K562 (cell line): ENCODE measurements around the gene COL15A1. TPM values are rescaled to one million over a fixed set of nuclear protein-coding genes. Genes with fewer than 3 reads are reported as not detected.

Source experiments
- CBX2 ChIP-seq: fragments of 200-600 bp; sonication (generic); IDR thresholded peaks from one replicate; pipeline ENCODE4 v1.6.1; 2012; ENCODE audit warnings: mild to moderate bottlenecking, low read length, inconsistent platforms; ENCODE audit not compliant: insufficient read depth, poor library complexity, severe bottlenecking
- ELF2 ChIP-seq: fragments of 250-450 bp; sonication (Bioruptor Pico); IDR thresholded peaks from 2 replicates; pipeline ENCODE4 v1.5.0; 2021; ENCODE audit warnings: mild to moderate bottlenecking
- FOXK1 ChIP-seq: sonication (generic); formaldehyde crosslinking; IDR thresholded peaks from 2 replicates; pipeline ENCODE4 v1.8.0; 2022; ENCODE audit warnings: missing genetic modification reagents, mild to moderate bottlenecking, borderline replicate concordance
- FOXM1 ChIP-seq, 2 experiments: fragments of 450-650 bp in 1 of 2; sonication (generic) in 1 of 2; formaldehyde crosslinking in 1 of 2; IDR thresholded peaks; 2 replicates each; pipeline versions ENCODE4 v1.6.1 to v1.9.0; 2017 to 2022; ENCODE audit warnings: low read depth in 2 of 2, mild to moderate bottlenecking in 2 of 2, missing genetic modification reagents in 1 of 2, moderate library complexity in 1 of 2
- MEF2A ChIP-seq: IDR thresholded peaks from 2 replicates; pipeline ENCODE4 v1.6.1; 2011; ENCODE audit warnings: low read depth, mild to moderate bottlenecking, low read length, moderate library complexity; ENCODE audit not compliant: control insufficient read depth
- PRMT5 ChIP-seq: sonication (generic); formaldehyde crosslinking; IDR thresholded peaks from 2 replicates; pipeline ENCODE4 v1.5.0; 2020; ENCODE audit warnings: missing genetic modification reagents
- PURB ChIP-seq: sonication (generic); formaldehyde crosslinking; IDR thresholded peaks from 2 replicates; pipeline ENCODE4 v1.9.0; 2021; ENCODE audit warnings: low read depth, mild to moderate bottlenecking, missing genetic modification reagents
- RBM17 ChIP-seq: fragments of 200-400 bp; formaldehyde crosslinking; IDR thresholded peaks from 2 replicates; pipeline ENCODE4 v1.6.1; 2017; ENCODE audit warnings: low read depth, mild to moderate bottlenecking, low read length, borderline replicate concordance
- SIX5 ChIP-seq, 2 experiments: IDR thresholded peaks; 2 replicates each; pipeline ENCODE4 v1.6.1; 2011; ENCODE audit warnings: low read length in 2 of 2, borderline replicate concordance in 1 of 2, low read depth in 1 of 2, mild to moderate bottlenecking in 1 of 2, moderate library complexity in 1 of 2; ENCODE audit not compliant: insufficient read depth in 1 of 2
- SMARCA4 ChIP-seq: fragments of 450-650 bp; IDR thresholded peaks from 2 replicates; pipeline ENCODE4 v1.6.1; 2016
- U2AF2 ChIP-seq: fragments of 200-400 bp; formaldehyde crosslinking; optimal IDR thresholded peaks from 2 replicates; pipeline ENCODE3; 2017; ENCODE audit warnings: low read depth, mild to moderate bottlenecking, low read length
- ZNF143 ChIP-seq: sonication (generic); formaldehyde crosslinking; IDR thresholded peaks from 2 replicates; pipeline ENCODE4 v1.9.0; 2022; ENCODE audit warnings: mild to moderate bottlenecking, missing genetic modification reagents
- ZNF766 ChIP-seq: fragments of 200-800 bp; sonication (Bioruptor generic); conservative IDR thresholded peaks from 2 replicates; pipeline ENCODE4 v1.6.1; 2016; ENCODE audit warnings: missing genetic modification characterization, missing compliant biosample characterization
- polyA plus RNA-seq, 8 experiments: library from polyadenylated mRNA; depleted of rRNA in 4 of 8; stranded (reverse) in 5 of 8; unstranded in 3 of 8; fragments of >200 nt; fragmentation: Nextera tagmentation in 2 of 8; fragmentation: Illumina TruSeq in 1 of 8; extraction: Ambion mirVana in 2 of 8; extraction: Trizol in 1 of 8; gene quantifications; 2 replicates each; pipeline versions ENCODE4 v1.2.1 to v1.2.3, GENCODE V29; 2011 to 2014; ENCODE audit warnings: inconsistent platforms in 1 of 8, missing spikeins in 1 of 8
- total RNA-seq, 7 experiments: library from RNA; depleted of rRNA in 6 of 7; stranded (reverse); fragments of >200 nt in 6 of 7; fragmentation: Illumina TruSeq in 2 of 7; extraction: Trizol in 2 of 7; gene quantifications; 2 replicates each; pipeline versions ENCODE4 v1.2.1 to v1.2.3, GENCODE V29; 2011 to 2021; ENCODE audit warnings: low replicate concordance in 1 of 7
- TF ChIP-seq, protein P1 (sequence below): sonication (generic); formaldehyde crosslinking; IDR thresholded peaks from 2 replicates; pipeline ENCODE4 v1.8.1; 2023; ENCODE audit warnings: mild to moderate bottlenecking, missing genetic modification reagents
- TF ChIP-seq, protein P2 (sequence below): fragments of 450-650 bp; IDR thresholded peaks from 2 replicates; pipeline ENCODE4 v1.6.1; 2016; ENCODE audit warnings: mild to moderate bottlenecking
- TF ChIP-seq, protein P3 (sequence below): sonication (generic); formaldehyde crosslinking; IDR thresholded peaks from 2 replicates; pipeline ENCODE4 v1.8.1; 2023; ENCODE audit warnings: mild to moderate bottlenecking, missing genetic modification reagents
- TF ChIP-seq, protein P4 (sequence below): fragments of 250-450 bp; sonication (Bioruptor Pico); IDR thresholded peaks from 2 replicates; pipeline ENCODE4 v1.8.0; 2022; ENCODE audit warnings: moderate library complexity, mild to moderate bottlenecking, inconsistent platforms

COL15A1 gene
- total and polyA plus RNA-seq, 9 of the 15 experiments (the other 6 are each of a cell fraction or from before 2014, with no cell fraction given) = 0.46 to 5.1 (median 2.6) TPM

DNA sequence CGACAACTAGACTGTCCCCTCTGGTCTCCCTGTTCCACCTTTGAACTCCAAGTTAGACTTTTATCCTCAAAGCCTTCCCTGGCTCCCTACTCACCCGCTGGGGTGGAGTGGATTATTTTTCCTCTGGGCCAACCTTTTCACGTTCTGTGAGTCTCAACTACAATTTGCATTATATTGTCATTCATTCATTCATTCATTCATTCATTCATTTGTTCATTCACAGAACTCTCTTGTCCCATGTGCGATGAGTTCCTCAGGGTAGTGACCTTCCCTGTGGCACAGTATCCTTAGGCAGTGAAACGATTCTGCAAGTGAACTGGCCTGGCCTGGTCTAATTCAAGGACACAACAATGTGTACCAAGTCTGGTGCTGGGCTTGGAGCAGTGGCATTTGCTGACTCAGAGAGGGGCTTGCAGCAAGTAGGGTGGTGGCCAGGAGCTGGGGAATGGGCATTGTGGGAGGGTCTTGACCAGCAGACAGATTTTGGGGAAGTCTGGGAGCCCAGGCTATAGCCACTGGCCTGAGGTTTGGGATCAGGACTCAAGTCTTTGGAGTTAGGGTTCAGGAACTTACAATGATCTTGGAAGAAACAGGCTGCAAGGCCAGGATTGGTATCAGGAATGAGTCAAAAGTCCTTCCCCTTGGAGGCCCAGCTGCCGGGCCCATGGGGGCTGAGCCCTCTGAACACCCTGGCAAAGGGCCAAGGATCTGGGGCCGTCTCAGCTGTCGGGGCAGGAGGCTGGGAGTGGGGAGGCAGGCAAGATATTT lies 37.2 kb upstream of the COL15A1 start (continued):
- TF ChIP-seq, protein P1, sequence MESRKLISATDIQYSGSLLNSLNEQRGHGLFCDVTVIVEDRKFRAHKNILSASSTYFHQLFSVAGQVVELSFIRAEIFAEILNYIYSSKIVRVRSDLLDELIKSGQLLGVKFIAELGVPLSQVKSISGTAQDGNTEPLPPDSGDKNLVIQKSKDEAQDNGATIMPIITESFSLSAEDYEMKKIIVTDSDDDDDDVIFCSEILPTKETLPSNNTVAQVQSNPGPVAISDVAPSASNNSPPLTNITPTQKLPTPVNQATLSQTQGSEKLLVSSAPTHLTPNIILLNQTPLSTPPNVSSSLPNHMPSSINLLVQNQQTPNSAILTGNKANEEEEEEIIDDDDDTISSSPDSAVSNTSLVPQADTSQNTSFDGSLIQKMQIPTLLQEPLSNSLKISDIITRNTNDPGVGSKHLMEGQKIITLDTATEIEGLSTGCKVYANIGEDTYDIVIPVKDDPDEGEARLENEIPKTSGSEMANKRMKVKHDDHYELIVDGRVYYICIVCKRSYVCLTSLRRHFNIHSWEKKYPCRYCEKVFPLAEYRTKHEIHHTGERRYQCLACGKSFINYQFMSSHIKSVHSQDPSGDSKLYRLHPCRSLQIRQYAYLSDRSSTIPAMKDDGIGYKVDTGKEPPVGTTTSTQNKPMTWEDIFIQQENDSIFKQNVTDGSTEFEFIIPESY (CRISPR knock-in tag) = no peak
- TF ChIP-seq MEF2A (no peak), FOXK1 (CRISPR knock-in tag) (no peak), ZNF766 (CRISPR knock-in tag) (no peak), PRMT5 (no peak), ELF2 (CRISPR knock-in tag) (no peak), PURB (no peak), SMARCA4 (peak; percentile 38; the same call in 1 of the 2 replicates), U2AF2 (no peak), SIX5 (IDR thresholded peaks at IDR 0.05; ENCODE audit: borderline replicate concordance in 1 of 2, insufficient read depth in 1 of 2, low read depth in 1 of 2, low read length in 2 of 2) (no peak), ZNF143 (CRISPR knock-in tag) (no peak), RBM17 (no peak), CBX2 (no peak), FOXM1 (IDR thresholded peaks at IDR 0.05; ENCODE audit: low read depth) (no peak), FOXM1 (CRISPR knock-in tag; IDR thresholded peaks at IDR 0.05; ENCODE audit: low read depth) (no peak)
- TF ChIP-seq, protein P2, sequence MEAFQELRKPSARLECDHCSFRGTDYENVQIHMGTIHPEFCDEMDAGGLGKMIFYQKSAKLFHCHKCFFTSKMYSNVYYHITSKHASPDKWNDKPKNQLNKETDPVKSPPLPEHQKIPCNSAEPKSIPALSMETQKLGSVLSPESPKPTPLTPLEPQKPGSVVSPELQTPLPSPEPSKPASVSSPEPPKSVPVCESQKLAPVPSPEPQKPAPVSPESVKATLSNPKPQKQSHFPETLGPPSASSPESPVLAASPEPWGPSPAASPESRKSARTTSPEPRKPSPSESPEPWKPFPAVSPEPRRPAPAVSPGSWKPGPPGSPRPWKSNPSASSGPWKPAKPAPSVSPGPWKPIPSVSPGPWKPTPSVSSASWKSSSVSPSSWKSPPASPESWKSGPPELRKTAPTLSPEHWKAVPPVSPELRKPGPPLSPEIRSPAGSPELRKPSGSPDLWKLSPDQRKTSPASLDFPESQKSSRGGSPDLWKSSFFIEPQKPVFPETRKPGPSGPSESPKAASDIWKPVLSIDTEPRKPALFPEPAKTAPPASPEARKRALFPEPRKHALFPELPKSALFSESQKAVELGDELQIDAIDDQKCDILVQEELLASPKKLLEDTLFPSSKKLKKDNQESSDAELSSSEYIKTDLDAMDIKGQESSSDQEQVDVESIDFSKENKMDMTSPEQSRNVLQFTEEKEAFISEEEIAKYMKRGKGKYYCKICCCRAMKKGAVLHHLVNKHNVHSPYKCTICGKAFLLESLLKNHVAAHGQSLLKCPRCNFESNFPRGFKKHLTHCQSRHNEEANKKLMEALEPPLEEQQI = no peak
- TF ChIP-seq, protein P3, sequence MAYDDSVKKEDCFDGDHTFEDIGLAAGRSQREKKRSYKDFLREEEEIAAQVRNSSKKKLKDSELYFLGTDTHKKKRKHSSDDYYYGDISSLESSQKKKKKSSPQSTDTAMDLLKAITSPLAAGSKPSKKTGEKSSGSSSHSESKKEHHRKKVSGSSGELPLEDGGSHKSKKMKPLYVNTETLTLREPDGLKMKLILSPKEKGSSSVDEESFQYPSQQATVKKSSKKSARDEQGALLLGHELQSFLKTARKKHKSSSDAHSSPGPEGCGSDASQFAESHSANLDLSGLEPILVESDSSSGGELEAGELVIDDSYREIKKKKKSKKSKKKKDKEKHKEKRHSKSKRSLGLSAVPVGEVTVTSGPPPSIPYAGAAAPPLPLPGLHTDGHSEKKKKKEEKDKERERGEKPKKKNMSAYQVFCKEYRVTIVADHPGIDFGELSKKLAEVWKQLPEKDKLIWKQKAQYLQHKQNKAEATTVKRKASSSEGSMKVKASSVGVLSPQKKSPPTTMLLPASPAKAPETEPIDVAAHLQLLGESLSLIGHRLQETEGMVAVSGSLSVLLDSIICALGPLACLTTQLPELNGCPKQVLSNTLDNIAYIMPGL = no peak
- TF ChIP-seq, protein P4, sequence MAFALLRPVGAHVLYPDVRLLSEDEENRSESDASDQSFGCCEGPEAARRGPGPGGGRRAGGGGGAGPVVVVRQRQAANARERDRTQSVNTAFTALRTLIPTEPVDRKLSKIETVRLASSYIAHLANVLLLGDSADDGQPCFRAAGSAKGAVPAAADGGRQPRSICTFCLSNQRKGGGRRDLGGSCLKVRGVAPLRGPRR (CRISPR knock-in tag) = no peak
